GM04503 (cell line): Measurements from ENCODE around the gene RNF181.
"Not testable (repeated sequence)": the region's sequence is repeated elsewhere in the genome, so short reads cannot be mapped to it uniquely, and the experiment has no call there.

Experiments
- DNase-seq: peaks from one replicate; pipeline ENCODE4 v3.0.0-alpha.2; 2012; ENCODE audit warnings: low read depth

RNF181 gene

DNA sequence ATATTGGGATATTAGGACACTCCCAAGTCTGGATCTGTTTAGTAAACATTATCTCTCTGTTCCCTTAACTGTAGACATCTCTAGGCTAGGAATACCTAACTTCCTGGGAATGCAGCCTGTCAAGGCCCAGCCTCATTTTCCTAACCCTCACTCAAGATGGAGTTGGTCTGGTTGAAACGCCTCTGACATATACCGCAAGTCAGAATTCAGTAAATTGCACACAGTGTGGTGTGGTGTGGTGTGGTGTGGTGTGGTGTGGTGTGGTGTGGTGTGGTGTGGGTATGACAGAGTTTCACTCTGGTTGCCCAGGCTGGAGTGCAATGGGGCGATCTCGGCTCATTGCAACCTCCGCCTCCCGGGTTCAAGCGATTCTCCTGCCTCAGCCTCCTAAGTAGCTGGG, 19.2 kb downstream of the RNF181 start:
- not testable (repeated sequence) for DNase-seq

DNA sequence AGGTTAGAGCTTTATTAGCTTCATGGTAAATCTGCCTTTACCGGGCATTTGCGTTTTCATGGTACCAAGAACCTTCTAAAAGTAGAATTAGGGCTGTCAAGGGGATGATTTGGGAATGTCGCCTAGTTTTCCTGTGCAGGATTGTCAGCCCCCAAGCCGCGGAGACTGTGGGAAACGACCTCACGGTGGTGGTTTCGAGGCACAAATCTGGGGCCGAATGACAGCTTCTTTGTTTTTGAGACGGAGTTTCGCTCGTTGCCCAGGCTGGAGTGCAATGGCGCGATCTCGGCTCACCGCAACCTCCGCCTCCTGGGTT, 19.8 kb downstream of the RNF181 start:
- no peak for DNase-seq

DNA sequence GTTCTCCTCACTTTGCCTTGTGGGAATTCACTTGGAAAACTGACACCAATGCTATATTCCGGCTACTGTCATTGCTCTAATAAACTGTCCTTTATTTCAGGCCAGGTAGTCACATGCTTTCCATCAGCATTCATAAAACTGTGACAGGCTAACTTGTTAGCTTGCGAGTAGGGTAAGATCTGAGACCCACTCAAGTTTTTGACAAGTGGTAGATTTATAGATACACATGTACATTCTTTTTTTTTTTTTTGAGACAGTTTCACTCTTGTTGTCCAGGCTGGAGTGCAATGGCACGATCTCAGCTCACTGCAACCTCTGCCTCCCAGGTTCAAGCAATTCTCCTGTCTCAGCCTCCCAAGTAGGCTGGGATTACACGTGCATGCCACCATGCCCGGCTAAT, 22.2 kb downstream of the RNF181 start:
- not testable (repeated sequence) for DNase-seq

DNA sequence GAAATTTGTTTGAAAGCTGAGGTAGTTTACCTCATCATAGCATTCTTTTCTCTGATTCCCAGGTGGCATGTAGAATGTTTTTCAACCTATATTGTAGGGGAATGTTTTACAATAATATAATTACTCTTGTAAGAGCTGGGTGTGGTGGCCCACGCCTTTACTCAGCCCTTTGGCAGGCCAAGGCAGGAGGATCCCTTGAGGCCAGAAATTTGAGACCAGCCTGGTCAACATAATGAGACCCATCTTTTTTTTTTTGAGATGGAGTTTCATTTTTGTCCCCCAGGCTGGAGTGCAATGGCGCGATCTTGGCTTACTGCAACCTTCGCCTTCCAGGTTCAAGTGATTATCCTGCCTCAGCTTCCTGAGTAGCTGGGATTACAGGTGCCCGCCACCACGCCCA, 24.1 kb downstream of the RNF181 start:
- DNase-seq, result no peak

DNA sequence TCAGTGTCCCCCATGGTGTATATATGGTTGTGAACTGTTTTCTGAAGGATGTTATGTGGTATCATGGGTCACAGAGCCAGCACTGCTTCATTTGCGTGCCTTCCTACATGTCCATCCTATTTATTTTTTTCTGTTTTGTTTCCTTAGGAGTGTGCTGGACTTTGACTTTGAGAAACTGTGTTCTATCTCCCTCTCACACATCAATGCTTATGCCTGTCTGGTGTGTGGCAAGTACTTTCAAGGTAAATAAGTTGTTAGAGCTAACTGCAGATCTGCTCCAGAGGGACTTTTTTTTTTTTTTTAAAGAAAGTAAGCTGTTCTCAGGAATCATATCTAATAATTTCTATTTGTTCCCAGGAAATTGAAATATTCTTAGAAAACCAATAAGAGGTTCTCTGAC, 25.8 kb downstream of the RNF181 start:
- DNase-seq, result no peak

DNA sequence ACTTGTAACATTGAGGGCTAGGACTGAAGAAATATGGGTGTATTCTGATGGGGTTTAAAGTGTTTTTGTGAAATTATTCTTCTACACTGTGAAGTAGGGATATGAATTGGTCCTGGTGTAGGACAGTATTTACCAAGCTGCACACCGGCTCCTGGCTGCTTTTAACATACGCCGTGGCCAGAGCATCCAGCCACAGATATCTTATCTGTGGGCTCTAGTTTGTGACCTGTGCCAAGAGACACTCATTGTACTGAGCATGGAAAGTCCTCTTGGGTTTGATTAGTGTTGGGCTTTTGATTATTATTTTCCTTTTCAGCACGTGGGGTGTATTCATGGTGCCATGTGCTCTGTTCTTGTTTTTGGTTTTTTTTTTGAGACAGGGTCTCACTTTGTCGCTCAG, 28.4 kb downstream of the RNF181 start:
- DNase-seq, result no peak

DNA sequence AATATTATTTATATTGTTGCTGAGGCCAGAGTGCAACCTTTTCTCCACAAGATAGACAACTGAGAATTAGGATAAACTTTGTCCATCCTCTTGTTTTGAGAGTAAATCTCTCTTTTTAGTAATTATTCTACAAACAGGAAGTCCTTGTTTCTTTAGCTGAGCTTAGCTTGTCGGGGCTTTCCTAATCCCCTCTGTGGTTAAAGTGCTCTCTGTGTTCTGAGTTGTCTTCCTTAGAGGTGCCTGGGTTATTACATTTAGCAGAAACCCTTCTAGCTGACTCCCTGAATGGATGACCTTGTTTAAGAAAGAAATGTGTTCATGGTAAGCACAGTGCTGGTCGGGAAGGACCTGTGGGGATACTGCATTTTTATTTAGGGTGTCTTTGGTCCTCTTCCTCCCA, 33.1 kb downstream of the RNF181 start:
- DNase-seq, result no peak

DNA sequence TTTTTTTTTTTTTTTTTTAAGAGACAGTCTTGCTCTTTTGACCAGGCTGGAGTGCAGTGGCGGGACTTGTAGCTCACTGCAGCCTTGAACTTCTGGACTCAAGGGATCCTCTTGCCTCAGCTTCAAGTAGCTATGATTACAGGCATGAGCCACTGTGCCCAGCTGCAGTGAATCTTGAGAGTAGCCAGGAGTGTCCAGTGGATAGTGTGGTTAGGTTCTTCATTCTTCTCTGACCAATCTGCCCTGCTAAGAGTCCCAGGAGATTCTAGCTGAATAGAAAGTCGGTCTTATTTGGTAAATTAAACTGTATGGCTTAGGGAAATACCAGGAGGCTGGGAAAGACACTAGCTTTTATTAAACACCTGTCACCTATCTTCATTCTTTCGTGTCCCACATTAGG, 35.8 kb downstream of the RNF181 start:
- no peak for DNase-seq

DNA sequence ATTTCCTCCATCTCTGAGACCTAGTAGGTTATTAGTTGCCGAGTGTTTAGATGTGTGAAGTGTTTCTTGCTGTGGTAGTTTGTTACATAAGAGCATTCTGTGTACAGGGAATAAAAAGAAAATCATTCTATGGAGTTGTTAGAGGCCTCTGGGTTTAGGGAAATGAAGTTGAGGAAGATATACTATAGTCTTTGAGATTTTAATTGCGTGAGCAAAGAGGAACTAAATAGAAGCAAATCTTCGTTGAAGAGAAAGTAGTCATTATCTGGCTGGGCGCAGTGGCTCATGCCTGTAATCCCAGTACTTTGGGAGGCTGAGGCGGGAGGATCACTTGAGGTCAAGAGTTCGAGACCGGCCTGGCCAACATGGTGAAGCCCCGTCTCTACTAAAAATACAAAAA, 39.5 kb downstream of the RNF181 start:
- DNase-seq, result no peak

DNA sequence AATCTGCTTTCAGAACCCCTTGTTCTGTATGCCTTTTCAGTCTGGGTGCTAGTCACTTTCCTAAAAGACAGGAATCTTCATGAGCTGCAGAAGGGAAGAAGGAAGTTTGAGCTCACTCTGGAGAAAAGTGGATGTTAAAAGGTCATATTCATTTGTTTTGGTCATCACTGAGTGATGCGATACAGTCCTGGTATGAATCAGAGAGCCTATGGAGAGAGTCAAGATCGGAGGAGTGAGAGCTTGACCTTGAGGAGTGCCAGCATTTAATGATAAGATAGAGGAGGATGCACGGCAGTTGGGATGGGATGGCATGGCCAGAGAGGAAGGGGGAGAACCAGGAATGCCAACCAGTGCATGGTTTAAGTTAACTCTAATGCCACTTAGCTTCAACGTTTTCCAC, 40.1 kb downstream of the RNF181 start:
- DNase-seq, result no peak

DNA sequence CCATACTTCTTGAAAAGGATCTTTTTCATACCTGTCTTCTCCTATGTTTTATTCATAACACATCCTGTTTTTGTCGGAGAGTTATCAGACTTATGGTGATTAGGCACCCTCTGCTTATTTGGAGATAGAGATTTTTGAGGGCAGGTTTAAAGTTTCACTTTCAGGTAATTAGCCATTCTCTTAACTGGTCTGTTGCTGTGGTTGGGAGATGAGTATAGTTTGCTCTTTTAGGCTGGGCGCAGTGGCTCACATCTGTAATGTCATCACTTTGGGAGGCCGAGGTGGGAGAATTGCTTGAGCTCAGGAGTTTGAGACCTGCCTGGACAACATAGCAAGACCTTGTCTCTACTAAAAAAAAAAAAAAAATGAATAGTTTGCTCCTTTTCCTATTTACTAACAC, 47.2 kb downstream of the RNF181 start:
- no peak for DNase-seq

DNA sequence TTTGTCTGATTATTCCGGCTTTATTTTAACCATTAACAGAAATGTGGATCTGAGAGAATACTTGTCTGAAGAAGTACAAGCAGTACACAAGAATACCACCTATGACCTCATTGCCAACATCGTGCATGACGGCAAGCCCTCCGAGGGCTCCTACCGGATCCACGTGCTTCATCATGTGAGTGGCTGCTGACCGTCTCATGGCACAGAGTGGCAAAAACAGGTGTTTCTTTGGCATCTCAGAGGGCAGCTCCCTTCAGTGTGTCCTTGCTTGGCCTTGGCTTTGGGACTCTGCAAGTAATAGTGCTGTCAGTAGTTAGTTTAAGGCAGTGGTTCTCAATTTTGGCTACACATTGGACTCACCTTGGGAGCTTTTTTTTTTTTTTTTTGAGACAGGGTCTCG, 49.4 kb downstream of the RNF181 start:
- DNase-seq, result no peak

DNA sequence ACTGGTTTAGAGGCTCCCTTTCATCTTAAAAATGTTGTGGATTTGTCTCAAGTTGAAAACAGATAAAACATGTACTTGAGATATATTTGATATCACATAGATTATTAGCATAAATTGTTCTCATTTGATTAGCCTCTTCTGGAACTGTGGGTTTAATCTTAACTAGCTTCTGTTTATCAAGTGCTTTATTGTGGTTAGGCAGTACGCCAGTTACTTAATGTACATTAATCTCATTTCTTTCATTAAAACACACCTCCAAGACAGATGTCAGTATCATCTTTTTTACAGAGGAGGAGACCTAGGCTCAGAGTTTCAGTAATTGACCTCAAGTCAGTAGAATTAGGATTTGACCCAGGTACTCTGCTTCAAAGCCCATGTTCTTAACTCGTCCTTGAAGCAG, 50.6 kb downstream of the RNF181 start:
- DNase-seq, result no peak
